CD14-positive monocyte (primary cell): Measurements from ENCODE around the gene APEX1. TPM values are rescaled to one million over a fixed set of nuclear protein-coding genes. Genes with fewer than 3 reads are reported as not detected.
A peak's percentile ranks its signal among the peaks of the same experiment; 100 is the strongest.

Experiments
- DNase-seq, 3 donors: peaks; one replicate each; pipeline ENCODE4 v3.0.0-alpha.2; 2011 to 2022
- H2AFZ ChIP-seq: 2 replicates; pipeline ENCODE4 v1.6.0; 2012; ENCODE audit warnings: mild to moderate bottlenecking, low read depth, low read length, inconsistent platforms; ENCODE audit not compliant: insufficient read depth, poor library complexity, severe bottlenecking
- H3K27ac ChIP-seq, 2 donors: 1 replicate in 1 of 2; 2 replicates in 1 of 2; pipeline ENCODE4 v1.5.1; 2012 to 2013; ENCODE audit warnings: low read length in 2 of 2, control low read depth in 1 of 2, inconsistent platforms in 1 of 2, low read depth in 1 of 2, mild to moderate bottlenecking in 1 of 2
- H3K27me3 ChIP-seq, 2 donors: one replicate each; pipeline versions ENCODE4 v1.6.0 to v1.6.1; 2011 to 2013; ENCODE audit warnings: low read length in 2 of 2; ENCODE audit not compliant: control insufficient read depth in 2 of 2, insufficient read depth in 2 of 2
- H3K36me3 ChIP-seq, 2 donors: replicated peaks in 1 of 2; 1 replicate in 1 of 2; 2 replicates in 1 of 2; pipeline versions ENCODE4 v1.5.1 to v1.6.1; 2012 to 2013; ENCODE audit warnings: low read length in 2 of 2, control low read depth in 1 of 2, inconsistent platforms in 1 of 2, mild to moderate bottlenecking in 1 of 2; ENCODE audit not compliant: insufficient read depth in 2 of 2, control insufficient read depth in 1 of 2
- H3K4me1 ChIP-seq, 2 donors: 1 replicate in 1 of 2; 2 replicates in 1 of 2; pipeline versions ENCODE4 v1.5.1 to v1.6.1; 2012 to 2013; ENCODE audit warnings: low read length in 2 of 2, control low read depth in 1 of 2, inconsistent platforms in 1 of 2, mild to moderate bottlenecking in 1 of 2, moderate library complexity in 1 of 2; ENCODE audit not compliant: insufficient read depth in 2 of 2, control insufficient read depth in 1 of 2
- H3K4me2 ChIP-seq: replicated peaks from 2 replicates; pipeline ENCODE3; 2012; ENCODE audit warnings: low read length, moderate library complexity, mild to moderate bottlenecking; ENCODE audit not compliant: poor library complexity, severe bottlenecking; ENCODE audit errors: extremely low read depth
- H3K4me3 ChIP-seq, 3 experiments: fragments of 200-600 bp in 1 of 3; sonication (generic) in 1 of 3; replicated peaks in 1 of 3; 1 replicate in 2 of 3; 2 replicates in 1 of 3; pipeline ENCODE4 v1.5.1; 2011 to 2013; ENCODE audit warnings: low read length in 3 of 3, mild to moderate bottlenecking in 3 of 3, control low read depth in 2 of 3, low read depth in 2 of 3, inconsistent platforms in 1 of 3, moderate library complexity in 1 of 3
- H3K79me2 ChIP-seq: 2 replicates; pipeline ENCODE4 v1.6.0; 2012; ENCODE audit warnings: mild to moderate bottlenecking, control low read depth, inconsistent platforms, low read length, moderate library complexity; ENCODE audit not compliant: insufficient read depth
- H3K9ac ChIP-seq: 2 replicates; pipeline ENCODE4 v1.6.0; 2017; ENCODE audit warnings: low read length, mild to moderate bottlenecking; ENCODE audit not compliant: insufficient read depth, poor library complexity, severe bottlenecking
- H3K9me3 ChIP-seq, 2 donors: replicated peaks in 1 of 2; 1 replicate in 1 of 2; 2 replicates in 1 of 2; pipeline versions ENCODE4 v1.5.1 to v1.6.1; 2012 to 2013; ENCODE audit warnings: low read length in 2 of 2, control low read depth in 1 of 2; ENCODE audit not compliant: control insufficient read depth in 1 of 2, insufficient read depth in 1 of 2
- H4K20me1 ChIP-seq: 2 replicates; pipeline ENCODE4 v1.6.0; 2012; ENCODE audit warnings: mild to moderate bottlenecking, low read length, control low read depth, moderate library complexity; ENCODE audit not compliant: insufficient read depth
- H3K27ac Mint-ChIP-seq, 7 donors: one replicate each; pipeline ENCODE4 v1.8.0; 2020; ENCODE audit warnings: mild to moderate bottlenecking in 7 of 7, mixed read lengths in 7 of 7, moderate library complexity in 6 of 7, inconsistent platforms in 2 of 7
- H3K27me3 Mint-ChIP-seq, 3 donors: one replicate each; pipeline ENCODE4 v1.8.0; 2021 to 2022; ENCODE audit warnings: low read depth in 3 of 3, mild to moderate bottlenecking in 3 of 3, mixed read lengths in 3 of 3, moderate library complexity in 3 of 3, inconsistent platforms in 1 of 3
- H3K36me3 Mint-ChIP-seq, 2 donors: one replicate each; pipeline ENCODE4 v1.8.0; 2020; ENCODE audit warnings: mixed read lengths in 2 of 2, inconsistent platforms in 1 of 2, mild to moderate bottlenecking in 1 of 2
- H3K4me1 Mint-ChIP-seq: one replicate; pipeline ENCODE4 v1.8.0; 2020; ENCODE audit warnings: mild to moderate bottlenecking, mixed read lengths
- H3K4me3 Mint-ChIP-seq, 2 donors: one replicate each; pipeline ENCODE4 v1.8.0; 2020; ENCODE audit warnings: mild to moderate bottlenecking in 2 of 2, mixed read lengths in 2 of 2, moderate library complexity in 1 of 2
- H3K9me3 Mint-ChIP-seq, 7 donors: one replicate each; pipeline ENCODE4 v1.8.0; 2020 to 2022; ENCODE audit warnings: mixed read lengths in 7 of 7, mild to moderate bottlenecking in 6 of 7, moderate library complexity in 6 of 7, inconsistent platforms in 2 of 7
- WGBS: methylation state at CpG from one replicate; pipeline ENCODE4 v1.1.5; 2013; ENCODE audit warnings: missing lambda C conversion rate; ENCODE audit not compliant: insufficient coverage; 5-methylcytosine and 5-hydroxymethylcytosine counted together
- intact Hi-C, 2 donors: fragments of 100-400 bp; cut with micrococcal nuclease; formaldehyde crosslinking; loops; one replicate each; pipeline versions ENCODE4 v1.15.0 to v1.15.1; 2023
- polyA plus RNA-seq, 3 donors: library from polyadenylated mRNA; depleted of rRNA in 1 of 3; unstranded in 2 of 3; stranded (reverse) in 1 of 3; fragments of 300-500 nt in 2 of 3; fragments of >200 nt in 1 of 3; fragmentation: Illumina TruSeq in 2 of 3; gene quantifications; 1 replicate in 2 of 3; 2 replicates in 1 of 3; pipeline ENCODE4 v1.2.3, GENCODE V29; 2012 to 2021
- TF ChIP-seq, protein P1 (sequence below): fragments of 200-600 bp; IDR thresholded peaks from one replicate; pipeline ENCODE4 v1.8.0; 2022; ENCODE audit warnings: antibody characterized with exemption, mild to moderate bottlenecking

APEX1 gene
- polyA plus RNA-seq, 3 donors: 69.7 to 208 (median 85.4) TPM

DNA sequence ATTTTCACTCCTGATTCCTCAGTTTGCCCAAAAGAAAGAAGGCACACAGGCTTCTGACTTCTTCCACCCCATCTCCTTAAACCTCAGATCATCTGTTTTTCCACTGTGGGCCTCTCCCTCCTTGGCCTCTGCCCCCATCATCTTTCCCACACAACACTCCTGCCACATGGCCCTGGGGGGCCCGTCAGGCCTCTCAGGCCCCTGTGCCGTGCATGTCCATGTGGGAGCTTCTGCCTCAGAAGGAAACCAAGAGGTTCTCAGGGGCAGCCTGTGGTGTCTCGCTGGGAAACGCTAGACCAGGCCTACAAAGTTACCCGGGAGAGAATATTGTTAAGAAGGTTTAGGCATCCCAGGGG lies 27.0 kb upstream of the APEX1 start:
- peak overlapping the region; percentile 93 to 97 (median 96) for H3K27ac Mint-ChIP-seq
- H3K4me3 Mint-ChIP-seq: peak overlapping the region; percentile 73 to 89
- intact Hi-C loops: no loop called here
- Histone ChIP-seq H3K4me2 (peak overlapping the region; percentile 83), H4K20me1 (peaks cover 3% of the 10 kb centered on the region), H3K27ac (peak overlapping the region; percentile 86 to 94), H3K27me3 (no peaks in the 10 kb centered on the region), H3K4me1 (peaks cover 55 to 57% of the 10 kb centered on the region in 2 donors), H3K9me3 (no peaks in the 10 kb centered on the region), H3K36me3 (no peaks in the 10 kb centered on the region), H3K79me2 (no peaks in the 10 kb centered on the region), H3K9ac (peak overlapping the region; percentile 56), H2AFZ (peak overlapping the region; percentile 41), H3K4me3 (peak overlapping the region; percentile 20 to 75 (median 46))
- peaks cover 0 to 2% (median 0%) of the 10 kb centered on the region in 7 donors for H3K9me3 Mint-ChIP-seq
- H3K27me3 Mint-ChIP-seq: peaks cover 0 to 2% (median 0%) of the 10 kb centered on the region in 3 donors
- TF ChIP-seq, protein P1, sequence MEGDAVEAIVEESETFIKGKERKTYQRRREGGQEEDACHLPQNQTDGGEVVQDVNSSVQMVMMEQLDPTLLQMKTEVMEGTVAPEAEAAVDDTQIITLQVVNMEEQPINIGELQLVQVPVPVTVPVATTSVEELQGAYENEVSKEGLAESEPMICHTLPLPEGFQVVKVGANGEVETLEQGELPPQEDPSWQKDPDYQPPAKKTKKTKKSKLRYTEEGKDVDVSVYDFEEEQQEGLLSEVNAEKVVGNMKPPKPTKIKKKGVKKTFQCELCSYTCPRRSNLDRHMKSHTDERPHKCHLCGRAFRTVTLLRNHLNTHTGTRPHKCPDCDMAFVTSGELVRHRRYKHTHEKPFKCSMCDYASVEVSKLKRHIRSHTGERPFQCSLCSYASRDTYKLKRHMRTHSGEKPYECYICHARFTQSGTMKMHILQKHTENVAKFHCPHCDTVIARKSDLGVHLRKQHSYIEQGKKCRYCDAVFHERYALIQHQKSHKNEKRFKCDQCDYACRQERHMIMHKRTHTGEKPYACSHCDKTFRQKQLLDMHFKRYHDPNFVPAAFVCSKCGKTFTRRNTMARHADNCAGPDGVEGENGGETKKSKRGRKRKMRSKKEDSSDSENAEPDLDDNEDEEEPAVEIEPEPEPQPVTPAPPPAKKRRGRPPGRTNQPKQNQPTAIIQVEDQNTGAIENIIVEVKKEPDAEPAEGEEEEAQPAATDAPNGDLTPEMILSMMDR: no peak
- H3K4me1 Mint-ChIP-seq: peaks cover 60% of the 10 kb centered on the region
- H3K36me3 Mint-ChIP-seq: peaks cover 0 to 3% of the 10 kb centered on the region in 2 donors
- WGBS: 6% methylated on average over 3 of the region's 5 CpGs
- DNase-seq: no peak

DNA sequence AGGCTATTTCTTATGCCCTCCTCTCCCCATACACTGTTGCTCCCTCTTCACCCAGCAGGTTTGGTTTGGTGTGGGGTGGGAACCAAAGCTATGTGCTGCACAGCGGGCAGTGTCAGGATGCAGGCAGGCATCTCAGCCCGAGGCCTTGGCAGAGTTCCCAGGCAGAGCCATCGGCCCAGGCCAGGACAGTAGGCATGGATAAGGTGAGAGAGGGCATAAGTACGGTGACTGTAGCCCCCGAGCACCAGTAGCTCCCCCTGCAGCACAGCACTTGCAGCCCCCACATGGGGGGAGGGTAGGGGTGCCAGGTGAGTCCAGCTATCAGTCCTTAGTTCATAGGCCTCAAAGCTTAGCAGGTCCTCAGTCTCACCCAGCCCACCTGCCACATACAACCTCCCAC lies 26.2 kb upstream of the APEX1 start:
- Histone ChIP-seq H3K4me1 (peaks cover 55 to 57% of the 10 kb centered on the region in 2 donors), H3K27me3 (no peaks in the 10 kb centered on the region), H3K79me2 (no peaks in the 10 kb centered on the region), H3K27ac (peak overlapping the region; percentile 12 to 86), H3K36me3 (no peaks in the 10 kb centered on the region), H4K20me1 (peaks cover 3% of the 10 kb centered on the region), H3K4me3 (peak overlapping the region in 1 of 3 experiments; percentile 75), H3K9ac (no peak overlapping the region), H3K9me3 (no peaks in the 10 kb centered on the region), H2AFZ (peak overlapping the region; percentile 41), H3K4me2 (peak overlapping the region; percentile 83)
- Mint-ChIP-seq H3K9me3 (peaks cover 0 to 2% (median 0%) of the 10 kb centered on the region in 7 donors), H3K36me3 (peaks cover 0 to 3% of the 10 kb centered on the region in 2 donors), H3K4me1 (peaks cover 60% of the 10 kb centered on the region), H3K27ac (peak overlapping the region in 6 of 7 donors; percentile 57 to 97 (median 94)), H3K27me3 (peaks cover 0 to 2% (median 0%) of the 10 kb centered on the region in 3 donors), H3K4me3 (peak overlapping the region; percentile 59 to 89)
- TF ChIP-seq, protein P1: no peak
- 0% methylated on average over 2 of the region's 5 CpGs for WGBS
- DNase-seq: no peak
- intact Hi-C loops: no loop called here
